GM12878 (cell line): ENCODE results near the gene ITIH1.

ENCODE experiments used
- CTCF ChIP-seq, 3 experiments: IDR thresholded peaks in 2 of 3; conservative IDR thresholded peaks in 1 of 3; 2 replicates each; pipeline ENCODE4 v1.5.1; 2011; ENCODE audit warnings: low read depth in 3 of 3, low read length in 3 of 3, mild to moderate bottlenecking in 3 of 3, control low read depth in 2 of 3, moderate library complexity in 2 of 3, inconsistent platforms in 1 of 3, mixed read lengths in 1 of 3; ENCODE audit not compliant: control insufficient read depth in 2 of 3, insufficient read depth in 1 of 3; ENCODE audit errors: extremely low read depth in 1 of 3
- E4F1 ChIP-seq: fragments of 450-650 bp; IDR thresholded peaks from 2 replicates; pipeline ENCODE4 v1.6.1; 2018; ENCODE audit warnings: borderline replicate concordance, mild to moderate bottlenecking; ENCODE audit not compliant: partially characterized antibody
- EP300 ChIP-seq, 2 experiments: fragments of 150-350 bp in 1 of 2; IDR thresholded peaks; 2 replicates each; pipeline ENCODE4 v1.6.1; 2011 to 2012; ENCODE audit warnings: low read depth in 2 of 2, low read length in 2 of 2, borderline replicate concordance in 1 of 2, improper control_type of control experiment in 1 of 2, inconsistent platforms in 1 of 2; ENCODE audit not compliant: control insufficient read depth in 1 of 2
- MXI1 ChIP-seq: fragments of 150-350 bp; IDR thresholded peaks from 2 replicates; pipeline ENCODE4 v1.6.1; 2011; ENCODE audit warnings: low read depth, mild to moderate bottlenecking, inconsistent platforms, low read length, improper control_type of control experiment
- PBX3 ChIP-seq: IDR thresholded peaks from 2 replicates; pipeline ENCODE4 v1.6.1; 2011; ENCODE audit warnings: mild to moderate bottlenecking, low read depth, low read length, moderate library complexity; ENCODE audit not compliant: insufficient replicate concordance
- POLR2A ChIP-seq: IDR thresholded peaks from 2 replicates; pipeline ENCODE4 v1.6.1; 2011; ENCODE audit warnings: low read depth, mild to moderate bottlenecking, low read length
- RAD21 ChIP-seq: IDR thresholded peaks from 2 replicates; pipeline ENCODE4 v1.6.1; 2011; ENCODE audit warnings: mild to moderate bottlenecking, low read depth, low read length, moderate library complexity; ENCODE audit not compliant: insufficient read depth
- SUZ12 ChIP-seq: fragments of 200-600 bp; sonication (generic); IDR thresholded peaks from one replicate; pipeline ENCODE4 v1.6.1; 2018; ENCODE audit warnings: antibody characterized with exemption, mild to moderate bottlenecking; ENCODE audit not compliant: unreplicated experiment
- TF ChIP-seq, protein P1 (sequence below): IDR thresholded peaks from 2 replicates; pipeline ENCODE4 v1.6.1; 2012; ENCODE audit warnings: low read depth, low read length, improper control_type of control experiment

- TF ChIP-seq SUZ12 (no peak), RAD21 (no peak), PBX3 (no peak), MXI1 (no peak), CTCF (IDR thresholded peaks at IDR 0.05 in 2 of 3, conservative IDR thresholded peaks at IDR 0.05 in 1 of 3; ENCODE audit: control insufficient read depth in 2 of 3, extremely low read depth in 1 of 3, insufficient read depth in 1 of 3, low read depth in 3 of 3, low read length in 3 of 3) (no peak), POLR2A (no peak), E4F1 (no peak), EP300 (IDR thresholded peaks at IDR 0.05; ENCODE audit: borderline replicate concordance in 1 of 2, control insufficient read depth in 1 of 2, low read depth in 2 of 2, low read length in 2 of 2) (no peak)
- TF ChIP-seq, protein P1, sequence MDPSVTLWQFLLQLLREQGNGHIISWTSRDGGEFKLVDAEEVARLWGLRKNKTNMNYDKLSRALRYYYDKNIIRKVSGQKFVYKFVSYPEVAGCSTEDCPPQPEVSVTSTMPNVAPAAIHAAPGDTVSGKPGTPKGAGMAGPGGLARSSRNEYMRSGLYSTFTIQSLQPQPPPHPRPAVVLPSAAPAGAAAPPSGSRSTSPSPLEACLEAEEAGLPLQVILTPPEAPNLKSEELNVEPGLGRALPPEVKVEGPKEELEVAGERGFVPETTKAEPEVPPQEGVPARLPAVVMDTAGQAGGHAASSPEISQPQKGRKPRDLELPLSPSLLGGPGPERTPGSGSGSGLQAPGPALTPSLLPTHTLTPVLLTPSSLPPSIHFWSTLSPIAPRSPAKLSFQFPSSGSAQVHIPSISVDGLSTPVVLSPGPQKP, result no peak
Observed at GRCh38 chr3:52782412-52783210, 5.2 kb downstream of the ITIH1 start.
